DND-41 (cell line): ENCODE data around the gene HNRNPDL.

Experiments
- EZH2 ChIP-seq: IDR thresholded peaks from 3 replicates; pipeline ENCODE4 v1.6.1; 2012; ENCODE audit warnings: borderline replicate concordance, low read depth, mild to moderate bottlenecking, moderate library complexity, low read length, inconsistent platforms; ENCODE audit not compliant: severe bottlenecking
- TF ChIP-seq, protein P1 (sequence below): IDR thresholded peaks from 2 replicates; pipeline ENCODE4 v1.5.1; 2012; ENCODE audit warnings: borderline replicate concordance, low read length, moderate library complexity, mild to moderate bottlenecking; ENCODE audit not compliant: poor library complexity, severe bottlenecking; ENCODE audit errors: extremely low read depth

- TF ChIP-seq EZH2: no peak
- TF ChIP-seq, protein P1, sequence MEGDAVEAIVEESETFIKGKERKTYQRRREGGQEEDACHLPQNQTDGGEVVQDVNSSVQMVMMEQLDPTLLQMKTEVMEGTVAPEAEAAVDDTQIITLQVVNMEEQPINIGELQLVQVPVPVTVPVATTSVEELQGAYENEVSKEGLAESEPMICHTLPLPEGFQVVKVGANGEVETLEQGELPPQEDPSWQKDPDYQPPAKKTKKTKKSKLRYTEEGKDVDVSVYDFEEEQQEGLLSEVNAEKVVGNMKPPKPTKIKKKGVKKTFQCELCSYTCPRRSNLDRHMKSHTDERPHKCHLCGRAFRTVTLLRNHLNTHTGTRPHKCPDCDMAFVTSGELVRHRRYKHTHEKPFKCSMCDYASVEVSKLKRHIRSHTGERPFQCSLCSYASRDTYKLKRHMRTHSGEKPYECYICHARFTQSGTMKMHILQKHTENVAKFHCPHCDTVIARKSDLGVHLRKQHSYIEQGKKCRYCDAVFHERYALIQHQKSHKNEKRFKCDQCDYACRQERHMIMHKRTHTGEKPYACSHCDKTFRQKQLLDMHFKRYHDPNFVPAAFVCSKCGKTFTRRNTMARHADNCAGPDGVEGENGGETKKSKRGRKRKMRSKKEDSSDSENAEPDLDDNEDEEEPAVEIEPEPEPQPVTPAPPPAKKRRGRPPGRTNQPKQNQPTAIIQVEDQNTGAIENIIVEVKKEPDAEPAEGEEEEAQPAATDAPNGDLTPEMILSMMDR: no peak
These were observed 28.7 kb downstream of the HNRNPDL start for GRCh38 chr4:82401600-82401999.
